ENCODE measurements around the gene BBLN. TPM values are rescaled to one million over a fixed set of nuclear protein-coding genes. Genes with fewer than 3 reads are reported as not detected.

BBLN gene
- total and polyA plus RNA-seq, 11 donors: 29.9 to 280 (median 47.3) TPM

GRCh38 chr9:128185979-128186965 lies 26.2 kb downstream of the BBLN start:
- Histone ChIP-seq H3K4me1 (peaks cover 7 to 13% (median 11%) of the 10 kb centered on the region in 12 donors), H3K4me3 (no peak overlapping the region), H3K27ac (no peak overlapping the region), H3K36me3 (peaks cover 0 to 83% (median 70%) of the 10 kb centered on the region in 9 donors), H3K27me3 (no peaks in the 10 kb centered on the region), H3K9me3 (no peaks in the 10 kb centered on the region)
- ATAC-seq (no peak), DNase-seq (no peak)
- TF ChIP-seq CTCF (IDR thresholded peaks at IDR 0.05) (no peak), POLR2A (IDR thresholded peaks at IDR 0.05) (no peak)
- 88 to 92% (median 91%) methylated on average over 11 of the region's 11 CpGs for WGBS, 4 donors
- intact Hi-C loops (cut with DNase I): loop anchor here in 1 of 10 donors (10.0 kb wide), 1 partner anchor 139 kb away; the partner anchor contains the start of genes COQ4 and TRUB2

- ATAC-seq (no peak), DNase-seq (no peak)
- no peak for TF ChIP-seq CTCF (IDR thresholded peaks at IDR 0.05)
- TF ChIP-seq POLR2A (IDR thresholded peaks at IDR 0.05): no peak
- intact Hi-C loops (cut with DNase I): loop anchor here in 1 of 10 donors (10.0 kb wide), 1 partner anchor 137 kb away; the partner anchor contains the start of genes COQ4 and TRUB2
- H3K9me3 ChIP-seq: no peaks in the 10 kb centered on the region
- H3K36me3 ChIP-seq: peaks cover 0 to 80% (median 70%) of the 10 kb centered on the region in 9 donors
- no peak overlapping the region for H3K27ac ChIP-seq
- H3K4me1 ChIP-seq: peaks cover 7 to 20% (median 14%) of the 10 kb centered on the region in 12 donors
- 95 to 100% (median 96%) methylated on average over 2 of the region's 2 CpGs for WGBS, 4 donors
- no peak overlapping the region for H3K4me3 ChIP-seq
- no peaks in the 10 kb centered on the region for H3K27me3 ChIP-seq
These were observed 27.3 kb downstream of the BBLN start for GRCh38 chr9:128187361-128187760.

- Histone ChIP-seq H3K27me3 (no peaks in the 10 kb centered on the region), H3K27ac (no peak overlapping the region), H3K4me1 (peaks cover 7 to 27% (median 18%) of the 10 kb centered on the region in 12 donors), H3K36me3 (peaks cover 0 to 71% (median 63%) of the 10 kb centered on the region in 9 donors), H3K9me3 (no peaks in the 10 kb centered on the region), H3K4me3 (no peak overlapping the region)
- intact Hi-C loops (cut with DNase I): loop anchor here in 1 of 10 donors (10.0 kb wide), 1 partner anchor 137 kb away; the partner anchor contains the start of genes COQ4 and TRUB2
- no peak for DNase-seq
- no peak for ATAC-seq
- 76 to 82% (median 77%) methylated on average over 1 of the region's 1 CpG for WGBS, 4 donors
- TF ChIP-seq CTCF (IDR thresholded peaks at IDR 0.05): no peak
- TF ChIP-seq POLR2A (IDR thresholded peaks at IDR 0.05): no peak
These were observed 28.1 kb downstream of the BBLN start for GRCh38 chr9:128188209-128188608.

- H3K27ac ChIP-seq: no peak overlapping the region
- H3K4me1 ChIP-seq: peaks cover 7 to 31% (median 18%) of the 10 kb centered on the region in 12 donors
- TF ChIP-seq POLR2A (IDR thresholded peaks at IDR 0.05): no peak
- TF ChIP-seq CTCF (IDR thresholded peaks at IDR 0.05): no peak
- H3K4me3 ChIP-seq: peak overlapping the region in 5 of 12 donors; percentile 79 to 98 (median 92)
- no peaks in the 10 kb centered on the region for H3K9me3 ChIP-seq
- ATAC-seq (no peak), DNase-seq (no peak)
- intact Hi-C loops (cut with DNase I): loop anchor here in 2 of 10 donors (5.0 to 10.0 kb wide), 2 partner anchors 155 to 437 kb away; partner anchors contain the start of gene SLC27A4 (in 1 of the 2)
- peaks cover 0 to 53% (median 45%) of the 10 kb centered on the region in 9 donors for H3K36me3 ChIP-seq
- no peaks in the 10 kb centered on the region for H3K27me3 ChIP-seq
- 60 to 70% (median 65%) methylated on average over 2 of the region's 2 CpGs for WGBS, 4 donors
These were observed 29.9 kb downstream of the BBLN start for GRCh38 chr9:128190013-128190412.
